HepG2 (cell line): ENCODE results near the gene SRCIN1. TPM values are rescaled to one million over a fixed set of nuclear protein-coding genes. Genes with fewer than 3 reads are reported as not detected.
A peak's percentile ranks its signal among the peaks of the same experiment; 100 is the strongest.

Experiments
- ATAC-seq: fragments of 200-7000 bp; cut with Tn5 transposase; 3 replicates; pipeline ENCODE4 v1.9.1; 2020; ENCODE audit warnings: mild to moderate bottlenecking, moderate library complexity
- BruUV-seq: library from RNA; stranded (reverse); fragments of 400-500 nt; replicated peaks from 2 replicates; lab custom pipeline; 2021; lab: Mats Ljungman, UMichigan
- CTCF ChIA-PET: fragments of 300-600 bp; formaldehyde crosslinking; extraction: SDS; loops from one replicate; lab custom pipeline; 2021; ENCODE audit warnings: low total read pairs, inconsistent platforms, low intra/inter-chr PET ratio; lab: Yijun Ruan, JAX
- POLR2A ChIA-PET: fragments of 350-600 bp; sonication (Branson Sonifier 250); formaldehyde crosslinking; loops from one replicate; lab custom pipeline; 2020; ENCODE audit warnings: antibody characterized with exemption, inconsistent platforms; lab: Yijun Ruan, JAX
- DNase-seq: peaks from one replicate; pipeline ENCODE4 v3.0.0-alpha.2; 2015; ENCODE audit warnings: low spot score
- FAIRE-seq: peaks from 3 replicates; lab custom pipeline; 2011; peaks lifted over from hg19 to GRCh38; lab: Jason Lieb, UNC
- H2AFZ ChIP-seq: one replicate; pipeline ENCODE4 v1.6.1; 2011; ENCODE audit warnings: low read length, inconsistent platforms
- H3K27ac ChIP-seq: fragments of 300-600 bp; 3 replicates; pipeline ENCODE4 v1.8.0; 2011; ENCODE audit warnings: mixed run types, mild to moderate bottlenecking, mixed read lengths, low read length, inconsistent platforms; ENCODE audit not compliant: insufficient read depth; ENCODE audit errors: extremely low read length
- H3K27me3 ChIP-seq, 2 experiments: fragments of 200-600 bp in 1 of 2; 2 replicates in 1 of 2; 3 replicates in 1 of 2; pipeline versions ENCODE4 v1.6.0 to v1.8.0; 2011; ENCODE audit warnings: low read length in 2 of 2, mild to moderate bottlenecking in 2 of 2, moderate library complexity in 2 of 2, inconsistent platforms in 1 of 2; ENCODE audit not compliant: insufficient read depth in 2 of 2, control insufficient read depth in 1 of 2
- H3K36me3 ChIP-seq, 2 experiments: fragments of 200-600 bp in 1 of 2; replicated peaks in 1 of 2; 2 replicates in 1 of 2; 3 replicates in 1 of 2; pipeline versions ENCODE4 v1.5.1 to v1.8.0; 2011; ENCODE audit warnings: low read length in 2 of 2, inconsistent platforms in 1 of 2; ENCODE audit not compliant: insufficient read depth in 2 of 2, control insufficient read depth in 1 of 2
- H3K4me1 ChIP-seq: 2 replicates; pipeline ENCODE4 v1.5.1; 2012; ENCODE audit warnings: low read length, inconsistent platforms; ENCODE audit not compliant: insufficient read depth
- H3K4me2 ChIP-seq: 2 replicates; pipeline ENCODE4 v1.6.0; 2011; ENCODE audit warnings: low read depth, low read length, inconsistent platforms
- H3K4me3 ChIP-seq, 3 experiments: fragments of 200-600 bp in 1 of 3; sonication (generic), shearing (Covaris generic) in 1 of 3; replicated peaks in 1 of 3; 2 replicates each; pipeline ENCODE4 v1.5.1; 2011 to 2016; ENCODE audit warnings: low read length in 3 of 3, inconsistent platforms in 2 of 3, low read depth in 2 of 3, mild to moderate bottlenecking in 2 of 3, control low read depth in 1 of 3, mixed read lengths in 1 of 3; ENCODE audit not compliant: insufficient read depth in 1 of 3
- H3K79me2 ChIP-seq: one replicate; pipeline ENCODE4 v1.6.1; 2011; ENCODE audit warnings: low read length, inconsistent platforms; ENCODE audit not compliant: insufficient read depth
- H3K9ac ChIP-seq: 2 replicates; pipeline ENCODE4 v1.6.0; 2011; ENCODE audit warnings: mild to moderate bottlenecking, low read depth, low read length, inconsistent platforms; ENCODE audit not compliant: insufficient read depth
- H3K9me3 ChIP-seq: 2 replicates; pipeline ENCODE4 v1.5.1; 2012; ENCODE audit warnings: mild to moderate bottlenecking, low read length
- H4K20me1 ChIP-seq: 2 replicates; pipeline ENCODE4 v1.6.0; 2011; ENCODE audit warnings: inconsistent platforms, mild to moderate bottlenecking, low read length, moderate library complexity; ENCODE audit not compliant: insufficient read depth
- AHR ChIP-seq: IDR thresholded peaks from 2 replicates; pipeline ENCODE4 v1.6.1; 2018; ENCODE audit warnings: missing genetic modification reagents, missing compliant biosample characterization
- ETV6 ChIP-seq: sonication (generic); formaldehyde crosslinking; conservative IDR thresholded peaks from 2 replicates; pipeline ENCODE4 v1.4.0; 2020; ENCODE audit warnings: missing genetic modification reagents
- MTA1 ChIP-seq: sonication (generic); formaldehyde crosslinking; IDR thresholded peaks from 2 replicates; pipeline ENCODE4 v1.4.0; 2020; ENCODE audit warnings: missing genetic modification reagents, mild to moderate bottlenecking, borderline replicate concordance
- POLR2G ChIP-seq: fragments of 200-400 bp; formaldehyde crosslinking; IDR thresholded peaks from 2 replicates; pipeline ENCODE4 v1.6.1; 2018; ENCODE audit warnings: mild to moderate bottlenecking, low read depth, low read length, moderate library complexity
- XBP1 ChIP-seq: sonication (generic); formaldehyde crosslinking; IDR thresholded peaks from 2 replicates; pipeline ENCODE4 v1.5.0; 2020; ENCODE audit warnings: missing genetic modification reagents
- ZNF775 ChIP-seq: sonication (generic); formaldehyde crosslinking; IDR thresholded peaks from 2 replicates; pipeline ENCODE4 v1.4.0; 2020; ENCODE audit warnings: missing genetic modification reagents, mild to moderate bottlenecking, moderate library complexity, borderline replicate concordance
- WGBS: methylation state at CpG from one replicate; pipeline ENCODE4 v1.1.6; 2017; ENCODE audit warnings: low lambda C conversion rate; 5-methylcytosine and 5-hydroxymethylcytosine counted together
- in situ Hi-C: cut with HindIII; loops from 2 replicates; pipeline ENCODE4 v1.10.0; 2017; ENCODE audit warnings: low pct_unique_long_range_greater_than_20kb; ENCODE audit not compliant: extremely low pct_ligation_motif_present
- intact Hi-C: fragments of 100-400 bp; cut with micrococcal nuclease; formaldehyde crosslinking; loops from one replicate; pipeline ENCODE4 v1.10.0; 2022; ENCODE audit not compliant: unreplicated experiment
- polyA plus RNA-seq, 8 experiments: library from polyadenylated mRNA; depleted of rRNA in 3 of 8; stranded (reverse) in 7 of 8; unstranded in 1 of 8; fragments of >200 nt; fragmentation: Illumina TruSeq in 4 of 8; extraction: Trizol in 4 of 8; gene quantifications; 2 replicates each; pipeline versions ENCODE4 v1.2.1 to v1.2.3, GENCODE V29; 2011 to 2016; ENCODE audit warnings: low read depth in 4 of 8, missing spikeins in 1 of 8, mixed read lengths in 1 of 8; ENCODE audit not compliant: insufficient read depth in 1 of 8
- total RNA-seq, 5 experiments: library from RNA; depleted of rRNA; stranded (reverse); fragments of >200 nt; fragmentation: Illumina TruSeq; extraction: Trizol; gene quantifications; 2 replicates each; pipeline ENCODE4 v1.2.3, GENCODE V29; 2016; ENCODE audit warnings: low read depth in 1 of 5
- TF ChIP-seq, protein P1 (sequence below): IDR thresholded peaks from 2 replicates; pipeline ENCODE4 v1.6.1; 2016; ENCODE audit warnings: low read depth, borderline replicate concordance

Gene SRCIN1
- total and polyA plus RNA-seq, 2 of the 13 experiments (the other 11 are each of a cell fraction or from before 2014, with no cell fraction given), result 1.2 to 9.6 TPM

DNA sequence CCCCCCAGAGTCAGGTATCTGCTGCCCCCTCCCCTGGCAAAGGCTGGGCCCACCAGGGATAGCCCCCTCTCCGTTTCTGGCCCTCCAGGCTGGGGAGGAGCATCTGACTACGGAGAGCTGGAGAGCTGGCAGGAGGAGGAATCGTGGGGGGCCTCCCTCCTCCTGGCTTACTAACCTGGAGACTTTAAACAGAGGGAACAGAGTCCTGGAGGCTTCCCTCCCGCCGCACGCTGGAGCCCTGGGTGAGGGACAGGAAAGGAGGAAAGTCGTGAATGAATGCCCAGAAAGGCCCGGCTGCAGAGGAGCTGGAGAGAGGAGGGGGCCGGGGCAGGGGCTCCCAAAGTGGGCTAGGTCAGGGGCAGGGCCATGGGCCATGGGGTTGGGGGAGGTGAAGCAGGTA is 9.9 kb downstream of the SRCIN1 start:
- Histone ChIP-seq H3K27me3 (no peaks in the 10 kb centered on the region), H2AFZ (no peak overlapping the region), H3K9ac (no peak overlapping the region), H3K4me1 (peaks cover 72% of the 10 kb centered on the region), H3K27ac (no peak overlapping the region), H3K4me2 (no peak overlapping the region; the same call in 1 of the 2 replicates), H3K4me3 (no peak overlapping the region), H3K79me2 (no peaks in the 10 kb centered on the region), H3K9me3 (no peaks in the 10 kb centered on the region), H4K20me1 (peaks cover 1% of the 10 kb centered on the region; the same call in 1 of the 2 replicates), H3K36me3 (no peaks in the 10 kb centered on the region)
- ChIA-PET CTCF (no interaction called here), POLR2A (interaction anchor here (0.7 to 13.7 kb wide), 4 partner anchors 10 to 67 kb away, joined by 3 to 208 read pairs (median 13); partner anchors contain the start of gene SRCIN1)
- in situ Hi-C loops (no loop called here), intact Hi-C loops (no loop called here)
- TF ChIP-seq POLR2G (0 out of 2 replicates have a peak, but pooled peaks have one; percentile 3), ZNF775 (CRISPR knock-in tag) (no peak)
- BruUV-seq, result no TSS peak
- no peak for DNase-seq
- ATAC-seq, result no peak
- WGBS, result 33% methylated on average over 9 of the region's 9 CpGs
- no peak for FAIRE-seq

DNA sequence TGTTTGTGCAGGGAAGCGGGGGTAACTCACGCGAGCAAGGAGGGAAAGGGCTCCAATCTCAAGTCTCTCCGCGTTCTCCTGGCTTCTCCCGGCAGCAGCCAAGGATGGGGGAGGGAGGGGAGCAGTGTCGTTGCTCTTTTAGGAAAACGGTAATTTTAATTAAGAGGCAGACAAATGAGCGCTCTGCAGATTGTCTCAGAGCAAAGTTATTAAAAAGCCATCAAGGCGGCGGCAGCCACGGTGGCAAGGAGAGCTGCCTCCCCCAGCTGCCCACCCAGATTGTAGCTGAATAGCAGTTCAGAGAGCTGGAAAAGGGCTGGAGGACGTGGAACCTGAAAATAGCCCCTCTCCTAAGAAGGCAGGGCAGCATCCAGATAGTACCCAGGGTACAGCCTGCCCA is 11.6 kb downstream of the SRCIN1 start:
- Histone ChIP-seq H3K4me1 (peaks cover 58% of the 10 kb centered on the region), H2AFZ (no peak overlapping the region), H3K27ac (no peak overlapping the region), H3K36me3 (no peaks in the 10 kb centered on the region), H3K9me3 (no peaks in the 10 kb centered on the region), H3K9ac (no peak overlapping the region), H4K20me1 (no peaks in the 10 kb centered on the region; the same call in 1 of the 2 replicates), H3K27me3 (no peaks in the 10 kb centered on the region), H3K4me2 (no peak overlapping the region), H3K79me2 (no peaks in the 10 kb centered on the region), H3K4me3 (no peak overlapping the region)
- ChIA-PET CTCF (no interaction called here), POLR2A (no interaction called here)
- DNase-seq (no peak), ATAC-seq (no peak), FAIRE-seq (no peak)
- in situ Hi-C loops (no loop called here), intact Hi-C loops (no loop called here)
- 93% methylated on average over 13 of the region's 13 CpGs for WGBS
- TF ChIP-seq MTA1 (no peak), XBP1 (CRISPR knock-in tag) (no peak), ETV6 (no peak), AHR (CRISPR knock-in tag) (no peak)
- TF ChIP-seq, protein P1, sequence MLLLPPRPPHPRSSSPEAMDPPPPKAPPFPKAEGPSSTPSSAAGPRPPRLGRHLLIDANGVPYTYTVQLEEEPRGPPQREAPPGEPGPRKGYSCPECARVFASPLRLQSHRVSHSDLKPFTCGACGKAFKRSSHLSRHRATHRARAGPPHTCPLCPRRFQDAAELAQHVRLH (CRISPR knock-in tag), result no peak
- BruUV-seq, result no TSS peak
